ENCODE results near the gene KIF2A. TPM values are rescaled to one million over a fixed set of nuclear protein-coding genes. Genes with fewer than 3 reads are reported as not detected.

KIF2A gene
- polyA plus RNA-seq, 1 donor (not counting 4 experiments of a cell fraction or from before 2014, with no cell fraction given) = 34.8 TPM

DNA sequence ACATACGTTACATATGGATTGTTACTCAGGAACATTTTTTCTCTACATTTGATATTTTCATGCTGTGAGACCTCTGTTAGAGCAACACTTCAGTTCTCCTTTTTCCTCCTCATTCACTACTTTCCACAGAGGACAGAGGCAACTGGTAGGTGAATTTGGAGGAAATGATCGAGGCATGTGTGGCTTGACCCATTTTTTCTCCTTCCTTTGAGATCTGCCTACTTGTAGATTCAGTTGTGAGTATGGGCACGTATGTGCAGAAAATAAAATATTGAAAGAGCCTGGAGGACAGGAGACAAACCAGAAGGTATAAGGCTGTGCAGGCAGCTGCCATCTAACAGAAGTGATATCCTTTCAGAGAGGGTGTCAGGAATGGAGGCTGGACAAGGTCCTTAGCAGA is 19.2 kb upstream of the KIF2A start:
- FAIRE-seq = no peak
- no peak for DNase-seq (ENCODE audit: low read depth, low spot score)
- H3K4me3 ChIP-seq (ENCODE audit: control insufficient read depth in 2 of 3, extremely low read depth in 1 of 3, insufficient read depth in 2 of 3, low read depth in 1 of 3, low read length in 3 of 3) = no peak overlapping the region
- H3K27ac ChIP-seq (ENCODE audit: control insufficient read depth, insufficient read depth, low read length) = no peak overlapping the region
- H3K9ac ChIP-seq (ENCODE audit: control insufficient read depth, extremely low read depth, insufficient read depth, low read length) = no peak overlapping the region
- dilution Hi-C loops (cut with MboI; ENCODE audit: extremely low pct_ligation_motif_present, low sequenced_read_pairs) = no loop called here
- no peaks in the 10 kb centered on the region for H3K79me2 ChIP-seq (ENCODE audit: control insufficient read depth, insufficient read depth, low read length)
- no peak for TF ChIP-seq EZH2 (IDR thresholded peaks at IDR 0.05; ENCODE audit: low read length)
- TF ChIP-seq, protein P1, sequence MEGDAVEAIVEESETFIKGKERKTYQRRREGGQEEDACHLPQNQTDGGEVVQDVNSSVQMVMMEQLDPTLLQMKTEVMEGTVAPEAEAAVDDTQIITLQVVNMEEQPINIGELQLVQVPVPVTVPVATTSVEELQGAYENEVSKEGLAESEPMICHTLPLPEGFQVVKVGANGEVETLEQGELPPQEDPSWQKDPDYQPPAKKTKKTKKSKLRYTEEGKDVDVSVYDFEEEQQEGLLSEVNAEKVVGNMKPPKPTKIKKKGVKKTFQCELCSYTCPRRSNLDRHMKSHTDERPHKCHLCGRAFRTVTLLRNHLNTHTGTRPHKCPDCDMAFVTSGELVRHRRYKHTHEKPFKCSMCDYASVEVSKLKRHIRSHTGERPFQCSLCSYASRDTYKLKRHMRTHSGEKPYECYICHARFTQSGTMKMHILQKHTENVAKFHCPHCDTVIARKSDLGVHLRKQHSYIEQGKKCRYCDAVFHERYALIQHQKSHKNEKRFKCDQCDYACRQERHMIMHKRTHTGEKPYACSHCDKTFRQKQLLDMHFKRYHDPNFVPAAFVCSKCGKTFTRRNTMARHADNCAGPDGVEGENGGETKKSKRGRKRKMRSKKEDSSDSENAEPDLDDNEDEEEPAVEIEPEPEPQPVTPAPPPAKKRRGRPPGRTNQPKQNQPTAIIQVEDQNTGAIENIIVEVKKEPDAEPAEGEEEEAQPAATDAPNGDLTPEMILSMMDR (optimal IDR thresholded peaks at IDR 0.05 in 1 of 3, IDR thresholded peaks at IDR 0.05 in 1 of 3, conservative IDR thresholded peaks at IDR 0.05 in 1 of 3; ENCODE audit: extremely low read depth in 1 of 3, insufficient read depth in 2 of 3, low read length in 3 of 3) = no peak
- no peaks in the 10 kb centered on the region for H3K36me3 ChIP-seq (ENCODE audit: control insufficient read depth in 2 of 2, extremely low read depth in 1 of 2, insufficient read depth in 2 of 2, low read length in 2 of 2)
- no peaks in the 10 kb centered on the region for H3K9me3 ChIP-seq (ENCODE audit: control insufficient read depth, low read depth, low read length)
- no peaks in the 10 kb centered on the region for H4K20me1 ChIP-seq (ENCODE audit: control insufficient read depth, extremely low read depth, insufficient read depth, low read length)
- H3K4me2 ChIP-seq (ENCODE audit: control insufficient read depth, extremely low read depth, insufficient read depth, low read depth, low read length) = no peak overlapping the region
- peaks cover 1% of the 10 kb centered on the region for H3K4me1 ChIP-seq (ENCODE audit: control insufficient read depth, extremely low read depth, insufficient read depth, low read length)
- no peaks in the 10 kb centered on the region for H3K27me3 ChIP-seq (ENCODE audit: control insufficient read depth, extremely low read depth, insufficient read depth, low read length)
- no peaks in the 10 kb centered on the region for H3K9me1 ChIP-seq (ENCODE audit: control insufficient read depth, extremely low read depth, insufficient read depth, low read length)
- H2AFZ ChIP-seq (ENCODE audit: control insufficient read depth, low read length) = no peak overlapping the region

DNA sequence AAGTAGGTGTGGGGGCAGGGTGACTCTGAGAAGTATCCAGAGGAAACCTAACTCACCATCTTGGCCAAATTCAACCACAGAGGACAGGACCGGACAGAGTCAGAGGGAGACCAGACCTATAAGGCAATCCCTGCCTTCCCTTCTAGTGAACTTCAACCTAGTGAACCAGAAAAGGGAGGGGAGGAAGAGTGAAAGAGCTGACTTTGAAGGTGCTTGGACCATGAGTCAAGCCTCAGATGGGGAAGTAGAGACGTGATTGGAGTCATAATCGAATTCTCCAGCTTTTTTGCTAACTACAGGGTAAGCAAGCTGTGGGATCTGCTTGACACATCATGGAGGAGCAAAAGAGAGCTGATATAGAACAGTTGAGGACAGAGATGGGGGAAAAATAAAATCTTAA is 18.8 kb upstream of the KIF2A start:
- Histone ChIP-seq H3K4me3 (ENCODE audit: control insufficient read depth in 2 of 3, extremely low read depth in 1 of 3, insufficient read depth in 2 of 3, low read depth in 1 of 3, low read length in 3 of 3) (no peak overlapping the region), H3K9me3 (ENCODE audit: control insufficient read depth, low read depth, low read length) (no peaks in the 10 kb centered on the region), H3K4me1 (ENCODE audit: control insufficient read depth, extremely low read depth, insufficient read depth, low read length) (no peaks in the 10 kb centered on the region), H3K9me1 (ENCODE audit: control insufficient read depth, extremely low read depth, insufficient read depth, low read length) (no peaks in the 10 kb centered on the region), H3K27ac (ENCODE audit: control insufficient read depth, insufficient read depth, low read length) (no peak overlapping the region), H3K27me3 (ENCODE audit: control insufficient read depth, extremely low read depth, insufficient read depth, low read length) (no peaks in the 10 kb centered on the region), H3K79me2 (ENCODE audit: control insufficient read depth, insufficient read depth, low read length) (no peaks in the 10 kb centered on the region), H3K36me3 (ENCODE audit: control insufficient read depth in 2 of 2, extremely low read depth in 1 of 2, insufficient read depth in 2 of 2, low read length in 2 of 2) (no peaks in the 10 kb centered on the region), H4K20me1 (ENCODE audit: control insufficient read depth, extremely low read depth, insufficient read depth, low read length) (no peaks in the 10 kb centered on the region), H3K9ac (ENCODE audit: control insufficient read depth, extremely low read depth, insufficient read depth, low read length) (no peak overlapping the region), H2AFZ (ENCODE audit: control insufficient read depth, low read length) (no peak overlapping the region), H3K4me2 (ENCODE audit: control insufficient read depth, extremely low read depth, insufficient read depth, low read depth, low read length) (no peak overlapping the region)
- no peak for TF ChIP-seq EZH2 (IDR thresholded peaks at IDR 0.05; ENCODE audit: low read length)
- TF ChIP-seq, protein P1 (optimal IDR thresholded peaks at IDR 0.05 in 1 of 3, IDR thresholded peaks at IDR 0.05 in 1 of 3, conservative IDR thresholded peaks at IDR 0.05 in 1 of 3; ENCODE audit: extremely low read depth in 1 of 3, insufficient read depth in 2 of 3, low read length in 3 of 3) = no peak
- DNase-seq (ENCODE audit: low read depth, low spot score) = no peak
- dilution Hi-C loops (cut with MboI; ENCODE audit: extremely low pct_ligation_motif_present, low sequenced_read_pairs) = no loop called here
- FAIRE-seq = no peak
